GM12874 (cell line): ENCODE measurements around the gene ADPRS.

Experiments used
- CTCF ChIP-seq: IDR thresholded peaks from 2 replicates; pipeline ENCODE4 v1.5.1; 2011; ENCODE audit warnings: low read depth, mild to moderate bottlenecking, control low read depth, low read length, moderate library complexity; ENCODE audit not compliant: insufficient read depth

ADPRS gene

GRCh38 chr1:36093929-36094328 lies 5.2 kb downstream of the ADPRS start:
- TF ChIP-seq CTCF: no peak

- no peak for TF ChIP-seq CTCF
Observed at GRCh38 chr1:36094621-36095061, 5.9 kb downstream of the ADPRS start.

- TF ChIP-seq CTCF: no peak
Observed at GRCh38 chr1:36095760-36096405, 7.2 kb downstream of the ADPRS start.

- peak; percentile 22; the same call in 1 of the 2 replicates for TF ChIP-seq CTCF
Observed at GRCh38 chr1:36096500-36097432, 8.1 kb downstream of the ADPRS start.

DNA sequence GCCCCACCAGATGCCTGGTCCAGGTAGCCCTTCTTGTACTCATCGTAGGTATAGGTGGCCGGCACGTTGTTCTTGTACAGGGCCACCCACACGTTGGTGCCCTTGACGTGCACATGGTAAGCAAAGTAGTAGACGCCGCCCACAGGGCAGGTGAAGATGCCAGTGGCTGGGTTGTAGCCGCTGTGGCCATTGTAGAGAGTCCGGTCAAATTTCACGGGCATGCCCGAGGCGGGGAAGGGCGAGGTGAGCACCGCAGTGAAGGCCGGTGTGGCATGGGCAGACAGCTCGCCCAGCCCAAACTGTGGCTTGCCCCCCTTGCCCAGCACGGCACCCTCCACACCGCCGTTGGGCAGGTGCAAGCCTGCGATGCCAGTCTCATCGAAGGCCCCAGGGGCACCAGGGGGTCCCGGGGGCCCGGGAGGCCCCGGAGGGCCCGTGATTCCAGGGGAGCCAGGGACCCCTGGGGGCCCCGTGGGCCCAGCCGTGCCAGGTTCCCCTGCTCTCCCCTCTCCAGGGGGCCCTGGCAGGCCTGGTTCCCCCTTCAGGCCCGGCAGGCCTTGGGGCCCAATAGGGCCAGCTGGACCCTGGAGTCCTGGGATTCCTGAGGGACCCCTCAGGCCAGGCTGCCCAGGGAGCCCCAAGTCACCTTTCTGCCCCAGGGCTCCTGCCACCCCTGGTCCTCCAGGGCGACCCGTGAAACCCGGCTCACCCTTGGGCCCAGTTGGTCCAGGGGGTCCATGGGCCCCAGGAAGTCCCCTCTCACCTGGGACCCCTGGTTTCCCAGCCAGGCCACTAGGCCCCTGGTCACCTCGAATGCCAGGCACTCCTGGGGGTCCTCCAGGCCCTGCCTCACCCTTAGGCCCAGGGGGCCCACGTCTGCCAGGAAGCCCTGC lies 9.2 kb downstream of the ADPRS start:
- no peak for TF ChIP-seq CTCF

DNA sequence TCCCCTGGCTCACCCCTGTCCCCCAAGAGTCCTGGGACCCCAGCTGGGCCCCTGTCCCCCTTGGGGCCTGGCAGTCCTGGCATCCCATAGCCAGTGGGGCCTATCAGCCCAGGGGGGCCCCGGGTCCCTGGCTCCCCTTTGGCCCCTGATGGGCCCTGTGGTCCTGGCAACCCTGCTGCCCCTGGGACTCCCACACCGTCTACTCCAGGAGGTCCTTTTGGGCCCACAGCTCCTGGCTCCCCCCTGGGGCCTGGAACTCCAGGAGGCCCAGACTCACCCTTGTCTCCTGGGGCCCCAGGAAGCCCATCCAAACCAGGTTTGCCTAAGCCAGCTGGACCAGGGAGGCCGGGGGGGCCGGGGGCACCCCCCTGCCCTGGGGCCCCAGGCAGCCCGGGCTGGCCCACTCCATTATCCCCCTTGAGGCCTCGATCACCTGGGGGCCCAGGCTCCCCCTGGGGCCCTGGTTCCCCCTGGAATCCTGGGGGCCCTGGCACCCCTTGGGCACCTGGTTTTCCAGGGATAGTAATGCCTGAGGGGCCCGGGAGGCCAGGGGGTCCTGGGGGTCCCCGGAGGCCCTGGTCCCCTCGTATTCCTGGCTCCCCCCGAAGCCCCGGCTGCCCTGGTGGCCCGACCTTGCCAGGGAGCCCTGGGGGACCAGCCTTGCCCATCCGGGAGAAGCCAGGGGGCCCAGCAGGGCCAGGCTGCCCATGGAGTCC lies 10.1 kb downstream of the ADPRS start:
- TF ChIP-seq CTCF: no peak
